CD4-positive, alpha-beta T cell treated with Interleukin-1 beta for 1 hour (primary cell): ENCODE data around the gene RHOH.

ENCODE experiments used
- DNase-seq, 2 donors: peaks; one replicate each; pipeline ENCODE4 v3.0.0-alpha.2; 2020 to 2022

The RHOH gene

GRCh38 chr4:40238700-40239548 is 42.1 kb downstream of the RHOH start:
- DNase-seq: peak; percentile 86 to 88

GRCh38 chr4:40240040-40240653 is 43.3 kb downstream of the RHOH start:
- DNase-seq: no peak

GRCh38 chr4:40241026-40241425 is 44.2 kb downstream of the RHOH start:
- no peak for DNase-seq

- DNase-seq: peak; percentile 44 to 55
Measured at GRCh38 chr4:40241941-40242340, 45.1 kb downstream of the RHOH start.

- no peak for DNase-seq
Measured at GRCh38 chr4:40243386-40243948, 46.6 kb downstream of the RHOH start.

GRCh38 chr4:40244606-40245005 is 47.8 kb downstream of the RHOH start:
- DNase-seq: no peak

- no peak for DNase-seq
Measured at GRCh38 chr4:40245550-40245949, 48.7 kb downstream of the RHOH start.

- no peak for DNase-seq
Measured at GRCh38 chr4:40246011-40246900, 49.4 kb downstream of the RHOH start.

GRCh38 chr4:40246938-40247337 is 50.1 kb downstream of the RHOH start:
- DNase-seq: no peak

GRCh38 chr4:40247350-40247749 is 50.5 kb downstream of the RHOH start:
- DNase-seq: peak; percentile 69 to 74

GRCh38 chr4:40251366-40251765 is 54.5 kb downstream of the RHOH start:
- no peak for DNase-seq

GRCh38 chr4:40253906-40254305 is 57.1 kb downstream of the RHOH start:
- no peak for DNase-seq

- DNase-seq: no peak
Measured at GRCh38 chr4:40254608-40255392, 58.0 kb downstream of the RHOH start.

GRCh38 chr4:40255393-40256281 is 58.8 kb downstream of the RHOH start:
- DNase-seq: no peak

GRCh38 chr4:40256329-40256728 is 59.5 kb downstream of the RHOH start:
- no peak for DNase-seq

GRCh38 chr4:40256817-40257216 is 60.0 kb downstream of the RHOH start:
- DNase-seq: no peak

- no peak for DNase-seq
Measured at GRCh38 chr4:40258627-40259026, 61.8 kb downstream of the RHOH start.

GRCh38 chr4:40261231-40262076 is 64.6 kb downstream of the RHOH start:
- DNase-seq: no peak

- DNase-seq: no peak
Measured at GRCh38 chr4:40262077-40262528, 65.3 kb downstream of the RHOH start.

- DNase-seq: no peak
Measured at GRCh38 chr4:40262861-40263260, 66.0 kb downstream of the RHOH start.
